Stomach (tissue), 9 donors: ENCODE data around the gene CALN1. TPM values are rescaled to one million over a fixed set of nuclear protein-coding genes. Genes with fewer than 3 reads are reported as not detected.

Experiments used
- DNase-seq, 2 donors: peaks; one replicate each; pipeline versions ENCODE4 v3.0.0 to v3.0.0-alpha.2; 2013 to 2019
- H3K27ac ChIP-seq, 5 donors: fragments of 200-600 bp in 4 of 5; sonication (generic) in 4 of 5; one replicate each; pipeline ENCODE4 v1.5.1; 2013 to 2019; ENCODE audit warnings: mild to moderate bottlenecking in 1 of 5, moderate library complexity in 1 of 5
- H3K27me3 ChIP-seq, 3 donors: fragments of 200-600 bp; sonication (generic); one replicate each; pipeline ENCODE4 v1.5.1; 2017 to 2019; ENCODE audit warnings: mixed run types in 1 of 3
- H3K36me3 ChIP-seq, 4 donors: fragments of 200-600 bp; sonication (generic); 1 replicate in 3 of 4; 2 replicates in 1 of 4; pipeline ENCODE4 v1.5.1; 2016 to 2019
- H3K4me1 ChIP-seq, 4 donors: fragments of 200-600 bp; sonication (generic); one replicate each; pipeline ENCODE4 v1.5.1; 2016 to 2019
- H3K4me3 ChIP-seq, 4 donors: fragments of 200-600 bp; sonication (generic) in 3 of 4; one replicate each; pipeline ENCODE4 v1.5.1; 2016 to 2019; ENCODE audit warnings: mild to moderate bottlenecking in 1 of 4
- H3K9me3 ChIP-seq, 4 donors: fragments of 200-600 bp; sonication (generic); one replicate each; pipeline ENCODE4 v1.5.1; 2016 to 2019
- EP300 ChIP-seq: sonication (generic); formaldehyde crosslinking; IDR thresholded peaks from one replicate; pipeline ENCODE4 v1.6.1; 2017; ENCODE audit warnings: antibody characterized with exemption
- POLR2A ChIP-seq, 4 donors: fragments of 450-650 bp; IDR thresholded peaks; one replicate each; pipeline ENCODE4 v1.6.1; 2016; ENCODE audit warnings: antibody characterized with exemption in 4 of 4, control low read depth in 2 of 4, mild to moderate bottlenecking in 1 of 4, moderate library complexity in 1 of 4
- POLR2AphosphoS5 ChIP-seq, 3 donors: sonication (generic); formaldehyde crosslinking; IDR thresholded peaks; one replicate each; pipeline ENCODE4 v1.6.1; 2016; ENCODE audit warnings: antibody characterized with exemption in 3 of 3
- WGBS, 5 donors: extraction: QIAGEN DNeasy Blood & Tissue Kit in 3 of 5; methylation state at CpG; one replicate each; pipeline versions ENCODE4 v1.1.5 to v1.1.7; 2013 to 2018; 5-methylcytosine and 5-hydroxymethylcytosine counted together
- intact Hi-C: fragments of 100-400 bp; cut with DNase I; formaldehyde crosslinking; loops from one replicate; pipeline ENCODE4 v1.15.1; 2023; ENCODE audit warnings: low total_unique reads
- polyA plus RNA-seq, 3 donors: library from polyadenylated mRNA; stranded (reverse); fragments of 200-250 nt; gene quantifications; one replicate each; pipeline ENCODE4 v1.2.3, GENCODE V29; 2013
- total RNA-seq, 5 donors: library from RNA; depleted of rRNA; stranded (reverse); fragments of >200 nt; gene quantifications; one replicate each; pipeline versions ENCODE4 v1.1.0 to v1.2.3, GENCODE V29; 2014 to 2016
- TF ChIP-seq, protein P1 (sequence below), 7 experiments: fragments of 450-650 bp in 4 of 7; fragments of 200-600 bp in 3 of 7; sonication (generic) in 3 of 7; IDR thresholded peaks; one replicate each; pipeline ENCODE4 v1.5.1; 2016 to 2019; ENCODE audit warnings: antibody characterized with exemption in 7 of 7, control low read depth in 2 of 7, mild to moderate bottlenecking in 1 of 7
- donor health status: healthy with polysubstance abuse.
- donor health status: Bipolar disorder and iron deficiency.
- donor health status: healthy.

CALN1 gene
- total and polyA plus RNA-seq, 8 donors = under 0.01 to 51.9 (median 0.37) TPM; not detected in 5

DNA sequence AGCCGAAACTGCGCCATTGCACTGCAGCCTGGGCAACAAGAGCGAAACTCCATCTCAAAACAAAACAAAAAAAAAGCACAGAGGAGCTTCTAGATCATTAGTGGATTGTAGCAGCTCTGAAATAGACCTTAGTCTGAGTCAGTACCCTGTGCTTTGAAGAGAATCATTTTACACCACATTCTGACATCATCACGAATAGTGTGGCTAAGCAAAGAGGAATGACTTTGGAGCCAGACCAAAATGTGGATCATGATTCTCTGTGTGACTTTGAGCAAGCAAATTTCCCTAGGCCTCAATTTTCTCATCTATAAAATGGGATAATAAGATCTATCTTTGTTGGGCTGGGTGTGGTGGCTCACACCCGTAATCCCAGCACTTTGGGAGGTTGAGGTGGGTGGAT, 618.9 kb downstream of the CALN1 start:
- no peak for DNase-seq
- Histone ChIP-seq H3K9me3 (peaks cover 0 to 19% (median 10%) of the 10 kb centered on the region in 4 donors), H3K4me3 (no peak overlapping the region), H3K4me1 (no peaks in the 10 kb centered on the region), H3K27ac (no peak overlapping the region), H3K27me3 (no peaks in the 10 kb centered on the region), H3K36me3 (no peaks in the 10 kb centered on the region)
- WGBS, 5 donors = 79 to 91% (median 88%) methylated on average over 5 of the region's 5 CpGs
- TF ChIP-seq POLR2A (IDR thresholded peaks at IDR 0.05) = no peak
- TF ChIP-seq, protein P1, sequence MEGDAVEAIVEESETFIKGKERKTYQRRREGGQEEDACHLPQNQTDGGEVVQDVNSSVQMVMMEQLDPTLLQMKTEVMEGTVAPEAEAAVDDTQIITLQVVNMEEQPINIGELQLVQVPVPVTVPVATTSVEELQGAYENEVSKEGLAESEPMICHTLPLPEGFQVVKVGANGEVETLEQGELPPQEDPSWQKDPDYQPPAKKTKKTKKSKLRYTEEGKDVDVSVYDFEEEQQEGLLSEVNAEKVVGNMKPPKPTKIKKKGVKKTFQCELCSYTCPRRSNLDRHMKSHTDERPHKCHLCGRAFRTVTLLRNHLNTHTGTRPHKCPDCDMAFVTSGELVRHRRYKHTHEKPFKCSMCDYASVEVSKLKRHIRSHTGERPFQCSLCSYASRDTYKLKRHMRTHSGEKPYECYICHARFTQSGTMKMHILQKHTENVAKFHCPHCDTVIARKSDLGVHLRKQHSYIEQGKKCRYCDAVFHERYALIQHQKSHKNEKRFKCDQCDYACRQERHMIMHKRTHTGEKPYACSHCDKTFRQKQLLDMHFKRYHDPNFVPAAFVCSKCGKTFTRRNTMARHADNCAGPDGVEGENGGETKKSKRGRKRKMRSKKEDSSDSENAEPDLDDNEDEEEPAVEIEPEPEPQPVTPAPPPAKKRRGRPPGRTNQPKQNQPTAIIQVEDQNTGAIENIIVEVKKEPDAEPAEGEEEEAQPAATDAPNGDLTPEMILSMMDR (IDR thresholded peaks at IDR 0.05) = no peak
- TF ChIP-seq POLR2AphosphoS5 (IDR thresholded peaks at IDR 0.05) = no peak
- TF ChIP-seq EP300 = no peak
- intact Hi-C loops = no loop called here

GRCh38 chr7:71787513-71787912, 624.6 kb downstream of the CALN1 start:
- no peak for DNase-seq
- Histone ChIP-seq H3K4me3 (no peak overlapping the region), H3K36me3 (no peaks in the 10 kb centered on the region), H3K4me1 (no peaks in the 10 kb centered on the region), H3K27ac (no peak overlapping the region), H3K27me3 (no peaks in the 10 kb centered on the region), H3K9me3 (peaks cover 5 to 37% (median 29%) of the 10 kb centered on the region in 4 donors)
- TF ChIP-seq EP300 (no peak), POLR2A (IDR thresholded peaks at IDR 0.05) (no peak), POLR2AphosphoS5 (IDR thresholded peaks at IDR 0.05) (no peak)
- TF ChIP-seq, protein P1 (IDR thresholded peaks at IDR 0.05) = no peak
- WGBS, 5 donors = 93 to 96% (median 94%) methylated on average over 7 to 15 of the region's 15 CpGs
- intact Hi-C loops = no loop called here

- no peak for DNase-seq
- Histone ChIP-seq H3K27ac (no peak overlapping the region), H3K9me3 (peaks cover 5 to 33% (median 25%) of the 10 kb centered on the region in 4 donors), H3K4me1 (no peaks in the 10 kb centered on the region), H3K36me3 (no peaks in the 10 kb centered on the region), H3K27me3 (no peaks in the 10 kb centered on the region), H3K4me3 (no peak overlapping the region)
- intact Hi-C loops = no loop called here
- TF ChIP-seq, protein P1 (IDR thresholded peaks at IDR 0.05) = no peak
- TF ChIP-seq POLR2A (IDR thresholded peaks at IDR 0.05) (no peak), POLR2AphosphoS5 (IDR thresholded peaks at IDR 0.05) (no peak), EP300 (no peak)
- WGBS, 5 donors = 79 to 87% (median 82%) methylated on average over 5 of the region's 5 CpGs
These were observed 626.9 kb downstream of the CALN1 start for GRCh38 chr7:71785216-71785615.

DNA sequence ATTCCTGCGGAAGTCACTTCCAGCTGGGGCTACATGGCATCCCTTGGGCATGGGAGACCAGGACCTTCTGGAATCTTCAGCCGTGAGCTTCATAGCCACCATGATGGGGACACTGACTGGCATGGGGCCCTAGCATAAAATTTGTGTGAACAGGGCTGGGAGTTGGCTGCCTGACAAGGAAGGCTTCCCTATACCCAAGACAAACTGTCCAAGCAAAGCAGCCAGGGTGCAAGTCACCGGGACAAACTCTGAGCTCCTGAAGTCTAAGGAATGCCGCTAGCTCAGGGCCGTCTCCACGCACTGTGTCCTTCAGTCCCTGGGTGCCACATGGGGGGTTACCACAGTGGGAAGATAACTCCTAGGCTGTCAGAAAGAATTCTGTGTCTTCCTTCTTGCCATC, 627.4 kb downstream of the CALN1 start:
- 91 to 100% (median 94%) methylated on average over 2 to 6 of the region's 6 CpGs for WGBS, 5 donors
- no peak for DNase-seq
- Histone ChIP-seq H3K4me1 (no peaks in the 10 kb centered on the region), H3K4me3 (no peak overlapping the region), H3K36me3 (no peaks in the 10 kb centered on the region), H3K9me3 (peaks cover 5 to 32% (median 25%) of the 10 kb centered on the region in 4 donors), H3K27me3 (no peaks in the 10 kb centered on the region), H3K27ac (no peak overlapping the region)
- TF ChIP-seq, protein P1 (IDR thresholded peaks at IDR 0.05) = no peak
- TF ChIP-seq EP300 (no peak), POLR2A (IDR thresholded peaks at IDR 0.05) (no peak), POLR2AphosphoS5 (IDR thresholded peaks at IDR 0.05) (no peak)
- intact Hi-C loops = no loop called here
